HG02970 (cell line): Measurements from ENCODE around the gene PPM1K.
A peak's percentile ranks its signal among the peaks of the same experiment; 100 is the strongest.
"Not testable (repeated sequence)": the region's sequence is repeated elsewhere in the genome, so short reads cannot be mapped to it uniquely, and the experiment has no call there.

Experiments used
- ATAC-seq: cut with Tn5 transposase; IDR thresholded peaks from one replicate; pipeline ENCODE4 v1.9.1; 2021; ENCODE audit warnings: mild to moderate bottlenecking, moderate library complexity, moderate number of reproducible peaks; ENCODE audit not compliant: unreplicated experiment, low FRiP score

PPM1K gene

GRCh38 chr4:88284439-88285234, at the start of gene PPM1K:
PPM1K (minus strand) TSS chr4:88284561; CDS start chr4:88278583, 5,978 bp downstream.
- ATAC-seq: peak; percentile 91

GRCh38 chr4:88333741-88334405, 49.5 kb upstream of the PPM1K start:
- ATAC-seq: no peak

- ATAC-seq: no peak
Observed at GRCh38 chr4:88327665-88328064, 43.3 kb upstream of the PPM1K start.

- peak; percentile 93 for ATAC-seq
Observed at GRCh38 chr4:88320780-88321373, 36.5 kb upstream of the PPM1K start.

- peak; percentile 48 for ATAC-seq
Observed at GRCh38 chr4:88320224-88320779, 35.9 kb upstream of the PPM1K start.

- no peak for ATAC-seq
Observed at GRCh38 chr4:88318751-88319350, 34.5 kb upstream of the PPM1K start.

GRCh38 chr4:88315460-88316017, 31.2 kb upstream of the PPM1K start:
- ATAC-seq: no peak

GRCh38 chr4:88313088-88313624, 28.8 kb upstream of the PPM1K start:
- ATAC-seq: not testable (repeated sequence)

- no peak for ATAC-seq
Observed at GRCh38 chr4:88308587-88308986, 24.2 kb upstream of the PPM1K start.

- no peak for ATAC-seq
Observed at GRCh38 chr4:88297725-88298454, 13.5 kb upstream of the PPM1K start.

GRCh38 chr4:88297212-88297516, 12.8 kb upstream of the PPM1K start:
- ATAC-seq: no peak

GRCh38 chr4:88296413-88297211, 12.3 kb upstream of the PPM1K start:
- ATAC-seq: no peak

- ATAC-seq: no peak
Observed at GRCh38 chr4:88295656-88296055, 11.3 kb upstream of the PPM1K start.

GRCh38 chr4:88291003-88291402, 6.6 kb upstream of the PPM1K start:
- ATAC-seq: no peak

- ATAC-seq: no peak
Observed at GRCh38 chr4:88286897-88287296, 2.5 kb upstream of the PPM1K start.

- no peak for ATAC-seq
Observed at GRCh38 chr4:88285235-88285653, 883 bp upstream of the PPM1K start.

- peak; percentile 14 for ATAC-seq
Observed at GRCh38 chr4:88283661-88284438, 511 bp downstream of the PPM1K start.

- no peak for ATAC-seq
Observed at GRCh38 chr4:88280228-88280795, 4.0 kb downstream of the PPM1K start.
